GM18499 (cell line): ENCODE data around the gene WNT5B.

ENCODE experiments used
- ATAC-seq: cut with Tn5 transposase; IDR thresholded peaks from one replicate; pipeline ENCODE4 v1.9.1; 2021; ENCODE audit warnings: moderate number of reproducible peaks; ENCODE audit not compliant: insufficient read depth, unreplicated experiment

The WNT5B gene

GRCh38 chr12:1646569-1647284 lies 17.7 kb downstream of the WNT5B start:
- ATAC-seq, result no peak

GRCh38 chr12:1647285-1647669 lies 18.2 kb downstream of the WNT5B start:
- no peak for ATAC-seq

- ATAC-seq, result no peak
Observed at GRCh38 chr12:1650260-1650977, 21.4 kb downstream of the WNT5B start.

GRCh38 chr12:1650978-1651361 lies 21.9 kb downstream of the WNT5B start:
- no peak for ATAC-seq

GRCh38 chr12:1651946-1652345 lies 22.9 kb downstream of the WNT5B start:
- ATAC-seq, result no peak

GRCh38 chr12:1655225-1655788 lies 26.3 kb downstream of the WNT5B start:
- ATAC-seq, result no peak

GRCh38 chr12:1656902-1657301 lies 27.9 kb downstream of the WNT5B start:
- ATAC-seq, result no peak

GRCh38 chr12:1657688-1658087 lies 28.7 kb downstream of the WNT5B start:
- ATAC-seq, result no peak

GRCh38 chr12:1660304-1661187 lies 31.5 kb downstream of the WNT5B start:
- no peak for ATAC-seq

- ATAC-seq, result no peak
Observed at GRCh38 chr12:1661553-1662335, 32.7 kb downstream of the WNT5B start.

GRCh38 chr12:1662761-1663439 lies 33.9 kb downstream of the WNT5B start:
- ATAC-seq, result no peak

- ATAC-seq, result no peak
Observed at GRCh38 chr12:1663440-1664132, 34.6 kb downstream of the WNT5B start.

- no peak for ATAC-seq
Observed at GRCh38 chr12:1665366-1665765, 36.3 kb downstream of the WNT5B start.

GRCh38 chr12:1666215-1666614 lies 37.2 kb downstream of the WNT5B start:
- ATAC-seq, result no peak

- ATAC-seq, result no peak
Observed at GRCh38 chr12:1666685-1667162, 37.7 kb downstream of the WNT5B start.

- no peak for ATAC-seq
Observed at GRCh38 chr12:1668833-1669543, 40.0 kb downstream of the WNT5B start.

GRCh38 chr12:1670358-1671268 lies 41.6 kb downstream of the WNT5B start:
- no peak for ATAC-seq
